Measurements from ENCODE around the gene RHEX.
"Not testable (repeated sequence)": the region's sequence is repeated elsewhere in the genome, so short reads cannot be mapped to it uniquely, and the experiment has no call there.

Gene RHEX

DNA sequence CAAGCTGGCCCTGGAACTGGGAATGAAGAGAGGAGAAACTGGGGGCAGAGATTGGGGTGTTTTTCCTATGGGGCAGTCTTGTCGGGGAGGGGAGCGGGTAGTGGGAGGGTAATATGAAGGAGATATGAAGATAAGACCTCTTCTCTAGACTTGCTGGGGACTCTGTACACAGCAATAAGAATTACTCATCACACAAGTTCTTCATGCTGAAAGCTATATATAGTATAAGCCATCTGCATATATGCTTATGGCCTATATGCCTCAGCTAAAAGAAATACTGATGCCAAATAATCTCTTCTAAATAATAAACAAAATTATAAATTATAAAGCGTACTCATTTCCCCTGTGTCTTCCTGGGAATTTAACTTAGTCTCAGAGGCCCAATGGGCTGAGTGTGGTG lies 7.9 kb downstream of the RHEX start:
- no peak for DNase-seq

DNA sequence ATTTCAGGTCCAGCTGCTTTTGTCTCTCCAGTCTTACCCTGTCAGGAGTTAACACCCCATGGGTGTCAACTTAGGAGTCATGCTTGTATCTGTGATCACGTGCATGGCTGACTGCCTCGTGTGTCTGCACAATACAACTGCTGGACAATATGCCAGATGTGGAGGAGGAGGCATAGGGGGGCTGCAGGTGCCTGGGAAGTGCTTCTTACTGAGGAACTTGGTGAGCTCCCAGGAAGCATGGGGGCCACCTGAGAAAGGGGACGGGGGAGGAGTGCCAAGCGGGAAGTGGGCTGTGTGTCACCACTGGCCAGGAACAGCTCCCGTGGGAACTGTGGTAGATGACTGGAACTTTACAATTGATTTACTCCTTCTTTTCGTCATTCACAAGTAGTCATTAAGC lies 9.5 kb downstream of the RHEX start:
- no peak for DNase-seq

DNA sequence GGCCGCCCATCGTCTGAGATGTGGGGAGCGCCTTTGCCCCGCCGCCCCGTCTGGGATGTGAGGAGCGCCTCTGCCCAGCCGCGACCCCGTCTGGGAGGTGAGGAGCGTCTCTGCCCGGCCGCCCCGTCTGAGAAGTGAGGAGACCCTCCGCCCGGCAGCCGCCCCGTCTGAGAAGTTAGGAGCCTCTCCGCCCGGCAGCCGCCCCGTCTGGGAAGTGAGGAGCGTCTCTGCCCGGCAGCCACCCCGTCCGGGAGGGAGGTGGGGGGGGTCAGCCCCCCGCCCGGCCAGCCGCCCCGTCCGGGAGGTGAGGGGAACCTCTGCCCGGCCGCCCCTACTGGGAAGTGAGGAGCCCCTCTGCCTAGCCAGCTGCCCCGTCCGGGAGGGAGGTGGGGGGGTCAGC lies 11.0 kb downstream of the RHEX start:
- DNase-seq = not testable (repeated sequence)

- not testable (repeated sequence) for DNase-seq
These were observed 11.5 kb downstream of the RHEX start for GRCh38 chr1:206064501-206064900.

GRCh38 chr1:206065547-206066145 lies 12.7 kb downstream of the RHEX start:
- DNase-seq = no peak

DNA sequence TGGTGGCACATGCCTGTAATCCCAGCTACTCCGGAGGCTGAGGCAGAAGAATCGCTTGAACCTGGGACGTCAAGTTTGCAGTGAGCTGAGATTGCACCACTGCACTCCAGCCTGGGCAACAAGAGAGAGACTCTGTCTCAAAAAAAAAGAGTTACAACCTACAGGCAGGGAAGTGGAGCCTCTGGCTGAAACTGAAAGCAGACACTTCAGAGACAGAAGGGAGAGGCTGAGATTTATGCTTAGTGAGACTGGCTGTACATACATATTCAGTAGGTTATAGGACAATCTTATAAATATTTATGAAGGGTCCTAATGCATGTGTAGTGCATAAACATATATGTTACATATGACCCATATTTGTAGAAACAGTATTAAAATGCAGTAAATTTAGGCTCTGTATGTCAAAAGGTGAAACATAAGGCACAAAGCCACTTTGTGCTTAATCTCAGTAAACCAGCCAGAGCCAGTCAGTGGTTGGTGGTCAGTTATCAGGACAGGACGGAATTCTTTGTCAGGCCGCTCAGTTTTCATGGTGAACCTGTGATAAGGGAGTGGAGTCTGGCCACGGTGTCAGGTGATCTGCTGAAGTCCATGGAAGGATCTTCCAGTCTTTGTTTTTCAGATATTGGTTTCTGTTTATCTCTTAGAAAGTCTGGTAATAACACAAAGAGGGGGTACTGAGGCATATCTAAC lies 13.7 kb downstream of the RHEX start:
- no peak for DNase-seq

DNA sequence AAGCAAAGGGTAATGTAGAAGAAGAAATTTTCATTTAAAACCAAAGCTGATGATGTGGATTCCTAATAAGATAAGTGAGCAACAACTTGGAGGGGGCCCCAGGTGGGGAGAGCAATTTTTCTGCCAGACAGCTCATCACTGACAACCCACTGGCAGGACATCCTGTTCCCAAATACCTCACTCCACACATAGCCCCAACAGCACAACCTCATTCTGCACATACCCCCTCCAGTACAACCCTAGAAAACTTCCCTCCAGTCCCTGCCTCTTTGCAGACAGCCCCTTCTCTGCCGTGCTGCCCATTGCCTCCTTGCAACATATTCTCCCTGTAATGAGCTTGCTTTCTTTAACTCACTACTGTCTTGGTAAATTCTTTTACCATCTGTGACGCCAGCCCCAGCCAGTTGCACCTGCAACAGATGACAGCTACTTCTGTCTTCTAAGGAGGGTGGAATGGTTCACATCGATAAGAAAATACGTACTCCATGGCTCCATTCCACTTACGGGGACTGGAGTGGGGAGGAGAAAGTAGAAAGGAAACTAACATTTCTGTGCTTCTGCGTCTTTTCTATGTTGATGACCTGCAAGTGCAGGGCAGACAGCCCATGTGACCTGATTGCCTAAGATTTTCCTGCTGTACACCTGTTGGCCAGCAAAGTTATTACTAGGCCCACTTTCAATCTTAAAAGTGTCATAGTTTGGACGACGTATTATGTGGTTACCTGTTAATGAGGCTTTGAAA lies 14.7 kb downstream of the RHEX start:
- no peak for DNase-seq

GRCh38 chr1:206068314-206068713 lies 15.3 kb downstream of the RHEX start:
- DNase-seq = no peak

- DNase-seq = no peak
These were observed 17.8 kb downstream of the RHEX start for GRCh38 chr1:206070627-206071304.

DNA sequence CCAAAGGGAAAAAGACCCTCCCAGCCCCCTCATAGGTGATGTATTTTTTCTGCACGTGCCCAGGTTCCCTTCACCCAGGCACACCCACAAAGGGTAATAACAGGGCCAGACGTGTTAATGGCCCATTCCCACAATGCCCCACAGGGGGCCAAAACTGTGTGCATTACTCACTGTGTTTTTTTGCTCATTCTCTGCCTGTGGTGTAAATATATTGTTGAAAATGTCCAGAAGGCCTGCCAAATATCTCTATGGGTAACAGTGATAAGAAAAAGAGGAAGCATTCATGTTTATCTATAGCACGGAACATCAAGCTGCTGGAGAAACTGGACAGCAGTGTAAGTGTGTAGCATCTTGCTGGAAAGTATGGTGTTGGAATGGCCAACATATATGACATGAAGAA lies 21.9 kb downstream of the RHEX start:
- DNase-seq = no peak

DNA sequence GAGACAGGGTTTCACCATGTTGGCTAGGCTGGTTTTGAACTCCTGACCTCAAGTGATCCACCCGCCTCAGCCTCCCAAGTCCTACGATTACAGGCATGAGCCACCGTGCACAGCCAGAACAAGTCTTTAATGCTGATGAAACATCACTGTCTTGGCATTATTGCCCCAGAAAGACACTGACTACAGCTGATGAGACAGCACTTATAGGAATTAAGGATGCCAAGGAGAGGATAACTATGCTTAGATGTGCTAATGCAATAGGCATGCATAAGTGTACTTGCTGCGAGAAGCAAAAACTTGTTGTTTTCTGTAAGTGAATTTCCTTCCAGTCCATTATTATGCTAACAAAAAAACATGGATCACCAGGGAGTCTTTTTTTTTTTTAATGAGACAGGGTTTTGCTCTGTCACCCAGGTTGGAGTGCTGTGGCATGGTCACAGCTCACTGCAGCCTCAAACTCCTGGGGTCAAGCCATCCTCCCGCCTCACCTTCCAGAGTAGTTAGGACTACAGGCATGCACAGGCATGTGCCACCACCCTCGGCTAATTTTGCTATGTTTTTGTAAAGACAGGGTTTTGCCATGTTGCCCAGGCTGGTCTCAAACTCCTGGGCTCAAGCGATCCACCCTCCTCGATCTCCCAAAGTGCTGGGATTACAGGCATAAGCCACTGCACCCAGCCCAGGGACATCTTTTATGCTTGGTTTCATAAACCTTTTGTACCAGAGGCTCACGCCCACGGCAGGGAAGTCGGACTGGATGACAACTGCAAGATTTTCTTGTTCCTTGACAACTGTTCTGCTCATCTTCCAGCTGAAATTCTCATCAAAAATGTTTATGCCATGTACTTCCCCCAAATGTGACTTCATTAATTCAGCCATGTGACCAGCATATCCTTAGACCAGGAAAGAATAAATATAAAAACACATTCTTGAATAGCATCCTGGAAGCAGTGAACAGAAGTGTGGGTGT lies 23.1 kb downstream of the RHEX start:
- DNase-seq = no peak

GRCh38 chr1:206079135-206079534 lies 26.2 kb downstream of the RHEX start:
- DNase-seq = no peak

DNA sequence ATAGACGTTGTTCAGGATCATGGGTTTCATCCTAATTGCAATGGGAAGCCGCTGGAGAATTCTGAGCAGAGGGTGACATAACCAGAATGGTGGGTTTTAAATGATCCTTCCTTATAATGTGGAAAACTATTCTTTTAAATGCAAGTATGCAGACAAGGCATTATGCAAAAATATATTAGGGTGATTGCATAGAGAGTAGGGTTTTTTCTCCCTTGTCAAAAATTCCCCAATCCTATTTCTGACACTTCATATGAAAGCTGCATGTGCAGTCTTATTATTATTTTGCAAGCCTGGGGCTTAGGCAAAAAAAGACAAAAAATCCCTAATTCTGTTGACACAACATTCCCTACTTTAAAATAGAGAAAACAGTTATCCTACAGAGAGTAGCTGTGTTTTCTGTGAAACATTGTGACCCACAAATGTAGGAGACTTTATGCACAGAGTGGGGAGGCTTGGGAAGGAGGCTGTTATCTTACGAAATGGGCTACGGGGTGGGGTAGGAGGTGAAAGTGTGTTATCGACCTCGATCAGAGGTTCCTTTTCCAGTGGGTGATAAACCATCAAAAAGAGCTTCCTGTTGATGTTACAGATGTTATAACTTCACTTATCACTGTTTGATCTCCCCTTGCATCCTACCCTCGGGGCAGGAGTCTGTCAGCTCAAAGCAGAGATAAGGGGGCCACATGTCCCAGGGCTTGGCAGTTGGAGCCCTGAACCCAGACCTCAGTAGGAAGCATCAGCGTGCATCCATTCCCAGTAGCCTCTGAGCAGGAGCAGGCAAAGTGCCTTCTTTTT lies 27.2 kb downstream of the RHEX start:
- DNase-seq = no peak

GRCh38 chr1:206081856-206082255 lies 28.9 kb downstream of the RHEX start:
- peak in 1 of 2 experiments; percentile 6 for DNase-seq

DNA sequence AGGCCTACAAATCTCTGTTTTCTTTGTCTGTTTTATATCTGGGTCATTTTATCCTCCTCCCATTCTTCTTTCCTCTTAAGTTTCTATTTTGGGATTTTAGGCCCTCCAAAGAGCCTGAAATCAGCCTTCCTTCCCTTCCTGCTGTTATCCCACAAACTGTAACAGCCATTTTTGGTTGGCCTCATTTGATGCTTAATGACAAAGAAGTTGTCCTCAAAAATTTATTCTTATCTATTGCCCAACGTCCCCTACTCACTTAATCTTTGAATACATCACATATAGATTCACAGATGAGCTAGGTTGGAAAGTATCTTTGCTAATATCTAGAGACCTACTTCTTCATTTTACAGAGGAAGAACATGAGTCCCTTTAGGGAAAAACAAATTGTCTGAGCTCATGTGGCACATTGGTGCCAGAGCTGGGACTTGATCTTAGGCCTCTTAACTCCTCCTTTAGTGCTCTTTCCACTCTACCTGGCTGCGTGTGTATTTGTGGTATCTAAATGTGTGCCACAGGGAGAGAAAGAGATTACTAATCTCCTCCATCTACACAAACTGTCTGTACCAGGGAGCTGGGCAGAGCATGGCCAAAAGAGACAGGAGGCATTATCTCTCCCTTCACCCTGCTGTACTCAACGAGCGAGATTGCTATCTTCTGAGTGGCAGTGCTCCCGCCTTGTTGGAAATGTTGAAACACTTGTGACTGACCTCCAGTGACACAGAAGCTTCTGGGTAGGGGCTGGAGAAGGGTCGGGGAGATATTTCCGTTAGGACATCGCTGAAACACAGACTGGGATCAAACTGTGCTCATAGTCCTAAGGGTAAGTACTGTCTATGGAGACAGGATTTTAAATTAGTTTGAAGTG lies 30.1 kb downstream of the RHEX start:
- no peak for DNase-seq

GRCh38 chr1:206083750-206084149 lies 30.8 kb downstream of the RHEX start:
- DNase-seq = no peak

DNA sequence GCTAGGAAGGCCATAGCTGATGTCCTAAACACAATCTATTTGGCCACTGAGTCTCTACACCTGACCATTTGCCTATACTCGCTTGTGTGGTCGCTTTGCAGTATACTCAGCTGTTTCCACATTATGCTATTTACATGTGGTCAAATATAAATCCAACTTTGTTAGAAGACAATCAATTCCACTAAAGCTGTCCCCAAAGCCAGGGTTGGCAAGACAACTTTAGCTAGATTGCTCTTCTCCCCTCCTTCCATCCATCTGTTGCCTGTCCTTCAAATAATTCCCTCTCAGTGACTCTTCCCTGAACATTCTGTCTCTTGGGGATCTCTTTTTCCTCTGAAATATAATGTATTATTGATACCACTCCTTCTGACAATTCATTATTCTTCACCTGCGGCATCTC lies 34.1 kb downstream of the RHEX start:
- DNase-seq = no peak

DNA sequence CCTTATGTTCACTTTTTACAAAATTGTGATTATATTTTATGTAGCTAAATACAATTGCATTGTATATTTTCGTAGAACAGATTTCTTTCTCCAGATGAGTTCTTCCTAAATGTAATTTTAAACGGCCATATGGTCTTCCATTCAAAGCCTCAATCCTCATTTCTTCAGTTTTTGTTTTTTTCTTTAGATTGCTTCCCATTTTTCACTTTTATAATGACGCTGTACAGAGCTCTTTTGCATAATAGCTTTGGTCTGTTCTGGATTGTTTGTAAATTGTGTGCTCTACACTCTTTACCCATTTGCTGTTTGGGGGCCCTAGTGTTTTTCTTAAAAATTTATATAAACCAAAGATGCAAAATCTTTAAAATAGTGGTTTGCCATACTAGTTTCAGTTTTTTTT lies 36.4 kb downstream of the RHEX start:
- DNase-seq = no peak

DNA sequence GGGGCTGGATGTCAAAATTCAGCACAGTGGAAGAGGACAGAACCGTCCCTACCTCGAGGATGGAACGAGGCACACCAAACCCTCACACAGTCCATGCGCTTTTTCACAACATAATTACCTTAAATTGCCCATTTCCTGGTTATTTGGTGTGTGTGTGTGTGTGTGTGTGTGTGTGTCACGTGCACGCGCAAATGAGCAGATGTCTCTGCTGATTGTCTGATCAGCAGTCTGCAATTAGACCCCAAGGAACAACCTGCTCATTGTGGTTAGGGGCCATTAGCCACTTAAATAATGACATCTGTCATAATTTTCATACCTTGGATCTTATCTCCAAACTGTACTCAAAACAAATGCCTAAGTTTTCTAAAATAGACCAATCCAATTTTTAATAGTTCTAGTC lies 41.1 kb downstream of the RHEX start:
- no peak for DNase-seq

DNA sequence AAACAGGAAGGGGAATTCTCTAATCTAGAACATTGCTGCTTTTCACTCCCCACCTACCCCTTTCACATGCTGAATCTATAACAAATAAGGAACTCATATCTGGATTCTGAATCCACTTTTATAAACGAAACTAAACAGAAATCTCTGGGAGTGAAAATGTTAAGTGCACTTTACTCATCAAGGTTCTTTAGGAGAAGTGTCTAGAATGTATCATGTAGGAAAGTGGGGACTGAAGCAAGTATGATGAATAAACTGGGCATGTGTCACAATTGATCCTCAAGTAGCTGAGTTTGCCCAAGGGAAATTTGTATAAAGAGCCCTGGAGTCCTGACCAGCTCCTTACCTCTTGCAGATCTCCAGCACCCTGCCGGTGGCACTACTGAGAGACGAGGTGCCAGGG lies 44.4 kb downstream of the RHEX start:
- DNase-seq = no peak

Measured in SHP77 (cell line).